GM19324 (cell line): ENCODE measurements around the gene HCFC1.
A peak's percentile ranks its signal among the peaks of the same experiment; 100 is the strongest.
"Not testable (repeated sequence)": the region's sequence is repeated elsewhere in the genome, so short reads cannot be mapped to it uniquely, and the experiment has no call there.

ENCODE experiments used
- ATAC-seq: cut with Tn5 transposase; IDR thresholded peaks from one replicate; pipeline ENCODE4 v1.9.1; 2021; ENCODE audit warnings: mild to moderate bottlenecking, moderate library complexity; ENCODE audit not compliant: unreplicated experiment, low FRiP score

HCFC1 gene

DNA sequence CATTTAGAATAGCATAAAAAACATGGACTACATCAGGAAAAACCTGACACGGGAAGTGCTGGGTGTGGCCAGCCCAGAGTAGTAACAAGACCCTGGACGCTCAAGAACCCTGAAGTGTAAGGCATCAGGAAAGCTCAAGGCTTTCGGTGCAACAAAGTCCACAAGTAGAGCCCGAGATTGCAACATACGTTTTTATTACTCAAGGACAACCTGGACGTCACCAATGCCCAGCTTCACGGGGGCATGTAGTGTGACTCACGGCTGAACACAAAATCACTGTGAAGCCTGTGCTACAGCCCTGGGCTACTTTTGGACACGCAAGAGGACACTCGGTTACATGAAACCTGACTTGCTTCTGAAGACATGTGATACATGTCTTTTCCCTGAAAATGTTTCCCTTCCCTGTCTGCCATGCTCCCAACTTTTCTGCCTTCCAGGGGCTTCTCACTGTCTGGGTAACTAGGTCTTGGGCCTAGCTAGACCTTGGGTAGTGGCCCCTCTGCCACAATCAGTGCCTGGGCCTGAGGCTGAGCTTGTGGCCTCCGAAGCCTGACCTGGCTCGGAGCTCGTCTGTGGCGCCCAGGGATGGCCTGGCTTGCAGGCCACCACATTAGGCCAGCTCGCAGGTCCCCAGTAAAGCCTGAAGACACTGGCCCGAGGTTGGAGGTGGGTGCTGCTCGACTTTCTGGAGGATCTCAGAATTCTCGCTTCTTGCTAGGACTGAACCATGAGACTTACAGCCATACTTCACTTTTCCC lies 38.9 kb upstream of the HCFC1 start:
- ATAC-seq: no peak

DNA sequence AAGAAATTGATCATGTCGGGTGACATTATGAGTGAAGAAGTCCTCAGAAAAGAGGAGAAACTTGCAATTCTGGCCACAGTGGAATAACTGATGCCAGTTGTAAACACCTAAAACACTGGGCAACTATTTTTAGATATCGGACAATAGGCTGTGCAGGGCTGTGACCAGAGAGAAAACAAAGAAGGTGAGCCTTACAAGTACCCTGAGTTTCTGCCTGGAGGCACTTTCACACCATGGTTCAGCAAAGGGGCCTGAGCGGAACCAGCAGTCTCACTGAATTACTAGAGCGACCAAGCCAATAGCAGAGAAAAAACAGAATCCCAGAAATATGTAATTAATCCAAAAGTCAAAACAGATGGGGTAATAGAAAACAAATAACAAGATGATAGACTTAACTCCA lies 36.9 kb upstream of the HCFC1 start:
- ATAC-seq: no peak

DNA sequence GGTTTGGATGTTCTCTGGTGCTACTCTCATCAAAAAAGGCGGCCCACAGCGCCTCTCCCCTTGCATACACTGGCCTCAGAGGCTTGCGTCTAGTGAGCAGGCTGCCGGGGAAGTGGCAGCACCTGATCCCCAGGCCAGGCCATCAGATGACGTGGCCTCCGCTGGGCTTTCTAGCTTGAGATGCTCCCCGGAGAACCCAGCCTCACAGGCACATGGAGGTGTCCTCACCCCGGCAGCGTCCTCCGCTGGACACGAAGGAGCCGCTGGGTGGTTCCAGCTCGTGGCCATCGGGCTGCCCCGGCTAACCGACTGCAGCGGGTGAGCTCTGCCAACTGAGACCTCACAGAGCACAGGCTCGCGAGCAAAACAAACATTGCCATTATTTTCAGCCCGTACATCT lies 35.3 kb upstream of the HCFC1 start:
- ATAC-seq: no peak

DNA sequence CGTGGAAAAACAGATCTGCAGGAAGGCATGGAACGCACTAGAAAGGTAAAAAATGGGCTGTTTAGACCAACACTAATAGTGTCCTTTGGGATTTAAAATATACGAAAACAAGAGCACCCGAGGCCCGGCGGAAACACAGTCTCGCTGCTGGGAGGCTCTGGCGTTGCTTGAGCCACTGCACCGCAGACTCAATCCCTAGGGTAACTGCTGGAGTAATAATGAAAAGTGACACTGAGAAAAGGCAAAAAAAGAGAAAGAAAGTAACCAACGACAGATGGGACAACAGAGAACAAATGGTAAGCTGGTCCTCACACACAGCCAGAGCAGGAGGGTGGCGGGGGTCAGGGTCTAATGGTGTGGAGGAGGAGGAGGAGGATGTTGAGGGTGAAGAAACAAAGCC lies 32.7 kb upstream of the HCFC1 start:
- no peak for ATAC-seq

DNA sequence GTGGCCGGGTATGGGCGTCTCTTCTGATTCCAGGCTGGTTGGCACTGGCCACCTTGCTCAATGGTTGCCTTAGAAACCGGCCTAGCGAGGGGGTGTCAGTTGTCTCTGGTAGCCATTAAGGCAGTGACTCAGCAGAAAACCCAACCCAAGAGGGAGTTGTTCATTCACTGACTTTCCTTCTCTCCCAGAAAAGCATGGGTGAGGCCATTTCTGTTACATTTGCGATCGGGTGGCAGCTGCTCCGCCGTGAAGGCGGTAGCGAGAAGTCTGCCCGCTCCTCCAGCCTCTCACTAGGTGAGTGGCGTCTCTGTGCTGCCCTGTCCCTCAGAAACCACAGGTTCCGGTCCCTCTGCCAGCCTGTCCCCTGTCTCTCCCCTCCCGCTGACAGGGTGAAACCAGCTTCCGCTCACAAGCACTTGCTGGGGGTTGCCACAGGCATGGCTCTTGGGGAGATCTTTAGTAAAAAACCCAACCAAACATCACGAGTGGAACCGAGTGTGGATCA lies 30.6 kb upstream of the HCFC1 start:
- peak; percentile 67 for ATAC-seq

DNA sequence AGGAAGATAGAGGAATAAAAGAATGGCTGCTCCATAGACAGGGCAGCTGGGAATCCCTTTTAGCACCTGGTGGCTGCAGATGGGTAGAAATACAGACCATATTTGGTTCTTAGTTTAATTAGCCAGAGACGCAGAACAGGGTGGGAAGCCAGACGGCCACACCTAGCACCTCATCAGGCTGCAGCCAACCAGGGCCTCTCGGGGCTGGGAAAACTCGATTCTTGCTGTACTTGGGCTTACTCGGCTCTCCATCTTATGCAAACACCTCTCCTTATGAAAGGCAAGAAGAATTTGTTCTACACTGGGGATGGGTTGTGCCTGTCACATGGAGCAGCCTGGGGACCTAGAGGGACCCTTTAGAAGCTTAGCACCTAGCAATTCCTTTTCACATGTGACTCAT lies 28.4 kb upstream of the HCFC1 start:
- no peak for ATAC-seq

DNA sequence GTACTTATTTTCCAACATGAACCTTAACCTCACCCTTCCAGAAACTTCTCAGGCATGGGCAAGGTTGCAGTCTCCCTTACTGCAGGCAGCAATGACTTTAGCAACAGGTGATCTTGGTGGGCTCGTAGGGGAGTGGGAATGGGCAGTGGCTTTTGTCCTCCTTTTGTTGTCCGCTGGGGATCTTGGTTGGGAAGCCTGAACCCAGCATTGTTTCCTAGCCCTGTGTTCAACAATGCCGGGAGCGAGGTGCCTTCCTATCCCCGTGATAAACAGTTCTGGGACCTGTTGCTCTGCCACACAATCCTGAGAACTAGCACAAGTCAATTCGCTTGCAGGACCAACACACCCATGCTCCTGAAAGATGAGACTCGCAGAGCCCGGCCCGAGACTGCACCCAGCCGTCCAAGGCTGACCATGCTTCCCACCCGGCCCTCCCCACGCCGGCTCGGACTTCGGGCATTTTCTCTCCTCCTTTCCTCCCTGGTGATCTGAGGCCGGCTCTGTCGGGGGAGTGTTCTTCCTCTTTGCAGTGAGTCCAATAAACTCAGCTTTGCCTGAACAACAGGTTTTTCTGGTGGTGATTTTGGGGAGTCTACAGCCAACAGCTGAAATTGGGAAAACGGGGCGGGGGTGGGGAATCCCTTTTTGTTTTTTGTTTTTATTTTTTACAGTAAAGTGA lies 27.9 kb upstream of the HCFC1 start:
- no peak for ATAC-seq

DNA sequence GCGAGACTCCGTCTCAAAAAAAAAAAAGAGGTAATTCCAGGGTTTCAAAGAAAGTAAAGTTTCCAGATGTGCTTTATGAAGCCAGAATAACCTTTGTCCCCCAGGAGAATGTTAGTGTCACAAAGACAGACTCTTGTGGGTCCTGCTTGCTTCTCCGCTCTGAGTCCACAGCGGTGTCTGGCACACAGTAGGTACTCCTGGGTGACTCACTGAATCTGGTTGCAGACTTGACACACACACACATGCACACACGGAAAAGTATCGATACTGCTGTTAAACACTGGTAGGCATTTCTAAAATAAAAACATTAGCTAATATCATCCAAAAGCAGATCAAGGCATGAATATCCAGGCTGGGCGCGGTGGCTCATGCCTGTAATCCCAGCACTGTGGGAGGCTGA lies 23.9 kb upstream of the HCFC1 start:
- no peak for ATAC-seq

DNA sequence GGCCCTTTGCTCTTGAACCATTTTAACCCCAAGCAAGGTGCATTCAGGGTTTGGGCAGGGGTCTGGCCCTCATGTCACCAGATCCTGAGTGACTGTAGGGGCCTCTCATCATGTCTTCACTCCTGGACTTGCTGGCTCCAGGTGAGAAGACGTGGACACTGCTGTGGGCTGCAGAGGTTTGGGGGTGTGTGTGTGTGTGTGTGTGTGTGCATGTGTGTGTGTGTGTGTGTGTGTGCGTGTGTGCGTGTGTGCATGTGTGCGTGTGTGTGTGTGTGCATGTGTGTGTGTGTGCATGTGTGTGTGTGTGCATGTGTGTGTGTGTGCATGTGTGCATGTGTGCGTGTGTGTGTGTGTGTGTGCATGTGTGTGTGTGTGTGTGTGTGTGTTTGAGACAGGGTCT lies 22.8 kb upstream of the HCFC1 start:
- ATAC-seq: not testable (repeated sequence)

DNA sequence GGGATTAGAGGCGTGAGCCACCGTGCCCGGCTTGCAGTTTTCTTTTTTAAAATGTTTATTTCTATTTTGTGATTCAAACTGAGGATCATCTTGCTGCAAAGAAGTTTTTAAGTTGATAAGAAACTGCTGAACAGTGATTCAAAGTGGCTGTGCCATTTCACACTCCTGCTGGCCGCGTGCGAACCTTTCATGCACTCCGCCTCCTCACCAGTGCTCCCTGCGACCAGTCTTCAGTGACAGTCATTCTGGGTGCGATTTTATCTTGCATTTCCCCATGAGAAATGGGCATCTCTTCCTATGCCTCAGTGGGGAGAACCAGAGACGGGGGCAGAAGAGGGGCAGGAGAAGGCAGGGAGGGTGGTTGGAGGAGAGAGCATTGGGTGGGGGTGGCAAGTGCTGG lies 22.4 kb upstream of the HCFC1 start:
- no peak for ATAC-seq

DNA sequence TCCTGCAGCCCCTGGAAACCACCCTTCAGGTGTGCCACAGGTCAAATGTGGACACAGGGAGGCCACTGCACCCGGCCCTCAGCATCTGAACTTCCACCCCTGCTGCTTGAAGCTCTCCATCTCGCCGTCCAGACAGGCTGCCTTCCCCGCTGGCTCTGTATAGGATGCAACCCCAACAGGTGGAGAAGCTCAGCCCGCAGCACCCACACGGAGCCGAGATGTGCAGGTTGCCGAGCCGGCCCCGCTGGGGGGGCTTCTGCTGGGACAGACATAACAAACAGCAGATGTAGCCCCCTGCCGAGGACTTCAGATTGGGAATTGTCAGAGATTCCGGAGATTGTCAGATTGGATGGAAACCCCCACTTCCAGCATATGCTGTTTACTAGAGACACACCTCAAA lies 21.5 kb upstream of the HCFC1 start:
- no peak for ATAC-seq

DNA sequence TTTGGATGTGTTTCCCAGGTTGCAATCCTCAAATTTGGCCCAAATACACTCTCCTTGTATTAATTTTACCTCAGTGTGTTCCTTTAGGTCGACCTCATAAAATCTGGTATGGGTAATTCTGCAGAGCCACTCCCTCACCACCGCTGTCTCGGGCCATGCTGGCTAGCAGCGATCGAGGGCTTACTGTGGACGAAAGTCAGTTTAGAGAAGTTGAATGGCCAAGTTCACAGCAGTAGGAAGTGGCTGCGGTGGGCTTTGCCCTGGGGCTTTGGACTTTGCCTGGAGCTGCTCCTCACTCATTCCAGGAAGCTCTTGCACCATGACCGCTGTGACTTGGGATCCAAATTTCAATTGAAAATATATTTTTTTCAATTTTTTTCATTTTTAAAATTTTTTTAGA lies 20.6 kb upstream of the HCFC1 start:
- no peak for ATAC-seq

DNA sequence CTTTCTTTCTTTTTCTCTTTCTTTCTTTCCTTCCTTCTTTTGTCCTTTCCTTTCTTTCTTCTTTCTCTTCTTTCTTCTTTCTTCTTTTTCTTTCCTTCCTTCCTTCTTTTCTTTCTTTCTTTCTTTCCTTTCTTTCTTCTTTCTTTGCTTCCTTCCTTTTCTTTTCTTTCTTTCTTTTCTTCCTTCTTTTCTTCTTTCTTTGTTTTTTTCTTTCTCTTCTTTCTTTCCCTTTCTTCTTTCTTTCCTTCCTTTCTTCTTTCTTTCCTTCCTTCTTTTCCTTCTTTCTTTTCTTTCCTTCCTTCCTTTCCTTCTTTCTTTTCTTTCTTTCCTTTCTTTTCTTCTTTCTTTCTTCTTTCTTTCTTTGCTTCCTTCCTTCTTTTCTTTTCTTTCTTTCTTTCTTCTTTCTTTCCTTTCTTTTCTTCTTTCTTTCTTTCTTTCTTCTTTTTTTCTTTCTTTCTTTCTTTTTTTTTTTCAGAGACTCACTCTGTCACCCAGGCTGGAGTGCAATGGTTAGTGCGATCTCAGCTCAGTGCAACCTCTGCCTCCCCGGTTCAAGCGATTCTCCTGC lies 19.5 kb upstream of the HCFC1 start:
- ATAC-seq: no peak

DNA sequence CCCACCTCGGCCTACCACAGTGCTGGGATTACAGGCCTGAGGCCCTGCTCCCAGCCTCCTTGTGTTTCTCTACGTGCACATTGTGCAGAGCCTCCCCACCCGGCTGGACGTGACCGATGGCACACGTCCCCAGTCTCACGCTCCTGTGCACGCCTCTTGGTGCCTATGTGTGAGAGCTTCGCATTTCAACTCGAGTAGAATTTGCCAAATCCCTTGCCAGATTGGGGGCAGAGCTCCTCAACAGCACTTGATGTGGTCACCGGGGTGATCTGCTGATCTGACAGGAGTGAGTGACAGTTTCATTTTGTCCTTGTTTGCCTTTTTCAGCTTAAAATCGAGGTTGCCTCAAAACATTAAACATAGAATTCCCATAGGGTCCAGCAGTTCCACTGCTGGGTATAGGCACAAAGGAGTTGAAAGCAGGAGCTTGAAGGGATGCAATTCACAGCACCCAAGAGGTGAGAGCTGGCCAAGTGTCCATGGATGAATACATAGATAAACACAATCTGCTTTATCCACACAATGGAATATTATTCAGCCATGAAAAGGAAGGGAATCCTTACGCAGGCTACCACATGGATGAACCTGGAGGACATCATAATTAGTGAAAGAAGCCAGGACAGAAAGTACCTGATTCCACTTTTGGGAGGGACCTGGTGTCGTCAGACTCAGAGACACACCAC lies 18.5 kb upstream of the HCFC1 start:
- ATAC-seq: no peak

DNA sequence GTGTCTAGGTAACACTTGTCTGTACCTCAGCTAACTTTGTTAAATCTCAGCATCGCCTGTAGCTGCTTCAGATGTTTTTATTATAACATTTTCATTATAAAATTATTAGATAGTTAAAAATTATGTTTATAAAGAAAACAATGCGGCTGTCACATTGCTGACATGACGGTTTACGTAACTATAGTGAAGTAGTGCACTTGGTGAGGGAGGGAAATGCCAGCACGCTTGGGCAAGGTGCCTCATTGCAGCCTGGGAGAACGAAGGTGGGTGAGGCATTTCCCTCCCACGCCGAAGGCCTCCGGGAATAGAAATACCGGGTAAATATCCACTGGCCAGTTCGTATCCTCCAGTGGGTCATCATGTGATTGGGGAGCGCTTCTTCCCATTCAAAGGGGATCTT lies 16.9 kb upstream of the HCFC1 start:
- no peak for ATAC-seq

DNA sequence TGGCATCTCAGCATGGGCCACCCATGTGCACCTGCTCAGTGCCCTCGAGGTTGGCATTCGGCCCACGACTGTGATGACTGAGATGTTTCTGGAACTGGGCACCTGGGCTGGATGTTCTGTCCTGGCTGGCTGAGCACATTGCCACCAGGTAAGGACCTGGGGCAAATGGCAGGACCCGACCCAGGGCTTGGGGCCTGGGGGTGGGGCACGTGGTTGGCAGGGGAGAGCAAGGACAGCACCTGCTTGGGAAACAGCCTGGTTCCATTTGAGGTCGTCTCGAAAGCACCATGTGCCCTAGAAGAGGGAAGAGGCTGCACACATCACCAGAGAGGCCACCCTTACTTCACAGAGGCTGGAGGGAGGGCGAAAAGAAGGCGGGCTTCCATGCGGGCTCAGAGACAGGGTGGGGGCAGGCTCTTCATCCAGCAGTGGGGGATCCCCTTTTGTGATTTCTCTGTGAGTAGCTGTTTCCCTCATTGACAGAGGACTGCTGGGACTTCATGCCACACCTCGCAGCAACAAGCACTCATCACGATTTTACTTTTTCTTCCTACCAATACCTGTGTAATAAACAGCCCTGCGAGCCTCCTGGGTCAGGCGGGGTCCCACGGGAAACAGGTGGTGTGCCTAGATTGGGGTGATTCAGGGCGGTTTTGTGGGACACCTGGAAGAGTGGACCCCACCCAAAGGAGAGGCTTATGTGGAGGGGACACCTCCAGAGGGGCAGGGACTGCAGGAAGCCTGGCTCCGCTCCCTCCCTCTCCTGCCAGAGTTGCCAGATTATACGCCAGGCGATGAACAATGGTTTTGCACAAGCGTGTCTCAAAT lies 12.9 kb upstream of the HCFC1 start:
- no peak for ATAC-seq

DNA sequence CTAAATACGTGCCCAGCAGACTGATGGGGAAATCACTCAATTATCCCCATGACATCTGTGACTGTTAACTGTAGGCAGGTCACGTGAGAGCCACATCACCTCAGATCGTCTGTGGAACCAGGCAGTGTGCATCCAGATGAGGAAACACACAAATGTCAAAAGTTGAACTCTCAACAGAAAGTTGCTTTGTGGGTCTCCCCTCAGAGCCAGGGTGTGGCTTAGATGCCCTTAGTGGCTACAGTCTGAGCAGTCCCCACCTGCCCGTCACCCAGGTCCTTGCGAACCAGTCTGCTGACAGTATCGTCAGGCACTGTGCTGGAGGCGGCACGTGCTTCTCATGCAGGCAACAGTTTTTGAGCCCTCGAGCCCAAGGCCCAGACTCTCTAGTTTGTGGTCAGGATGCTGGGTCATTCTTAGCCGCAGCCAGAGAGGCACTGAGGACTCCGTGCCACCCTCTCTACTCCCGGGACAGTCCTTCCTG lies 11.7 kb upstream of the HCFC1 start:
- no peak for ATAC-seq

DNA sequence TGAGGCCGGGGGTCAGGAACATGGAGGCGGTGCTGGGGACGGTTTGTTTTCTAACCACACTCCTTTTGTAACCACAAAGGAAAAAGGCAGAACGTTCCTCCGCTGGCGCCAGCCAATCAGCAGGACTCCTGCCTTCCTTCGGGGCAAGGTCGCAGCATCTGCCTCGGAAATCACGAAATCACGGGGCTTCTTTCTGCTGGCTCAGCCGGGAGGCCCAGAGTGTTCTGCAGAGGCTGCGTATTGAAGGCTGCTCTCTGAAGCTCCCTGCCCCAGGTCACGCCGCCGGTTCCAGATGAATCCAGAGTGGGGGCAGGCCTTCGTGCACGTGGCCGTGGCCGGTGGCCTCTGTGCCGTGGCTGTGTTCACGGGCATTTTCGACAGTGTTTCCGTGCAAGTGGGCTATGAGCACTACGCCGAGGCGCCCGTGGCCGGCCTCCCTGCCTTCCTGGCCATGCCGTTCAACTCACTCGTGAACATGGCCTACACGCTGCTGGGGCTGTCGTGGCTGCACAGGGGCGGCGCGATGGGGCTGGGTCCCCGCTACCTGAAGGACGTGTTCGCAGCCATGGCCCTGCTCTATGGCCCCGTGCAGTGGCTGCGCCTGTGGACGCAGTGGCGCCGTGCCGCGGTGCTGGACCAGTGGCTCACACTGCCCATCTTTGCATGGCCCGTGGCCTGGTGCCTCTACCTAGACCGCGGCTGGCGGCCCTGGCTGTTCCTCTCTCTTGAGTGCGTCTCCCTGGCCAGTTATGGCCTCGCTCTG lies 10.3 kb upstream of the HCFC1 start:
- no peak for ATAC-seq

DNA sequence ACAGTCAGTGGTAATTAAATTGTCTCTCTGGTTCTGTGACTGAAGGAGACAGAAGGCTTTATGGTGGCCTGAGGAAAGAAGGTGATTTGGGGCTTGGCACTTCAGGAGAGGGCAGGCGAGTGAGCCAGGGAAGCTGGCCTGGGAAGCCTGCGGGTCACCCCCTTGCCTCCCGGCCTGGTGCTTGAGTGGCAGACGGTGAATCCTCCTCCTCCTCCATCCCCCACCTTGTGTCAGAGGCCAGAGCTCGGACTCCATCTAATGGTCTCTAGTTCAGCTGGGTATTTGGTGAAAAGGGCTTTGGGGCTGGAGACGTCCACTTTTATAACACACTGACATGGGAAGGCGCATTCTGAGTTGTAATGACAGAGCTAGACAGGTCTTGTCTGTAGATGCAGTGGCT lies 9.6 kb upstream of the HCFC1 start:
- no peak for ATAC-seq

DNA sequence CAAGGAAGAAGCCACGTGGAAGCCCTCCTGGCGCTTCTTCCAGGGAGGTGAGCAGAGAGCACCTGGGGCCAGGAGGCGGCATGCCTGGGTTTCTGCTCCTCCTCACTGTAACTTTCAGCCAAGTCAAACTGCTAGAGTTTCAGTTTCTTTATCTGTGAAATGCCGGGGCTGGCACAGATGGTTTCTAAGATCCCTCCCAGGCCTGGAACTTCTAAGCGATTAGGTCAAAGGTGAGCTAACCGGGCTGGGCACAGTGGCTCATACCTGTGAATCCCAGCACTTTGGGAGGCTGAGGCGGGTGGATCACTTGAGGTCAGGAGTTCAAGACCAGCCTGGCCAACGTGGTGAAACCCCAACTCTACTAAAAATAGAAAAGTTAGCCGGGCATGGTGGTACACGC lies 8.8 kb upstream of the HCFC1 start:
- not testable (repeated sequence) for ATAC-seq
